Measurements from ENCODE around the gene GRM1. TPM values are rescaled to one million over a fixed set of nuclear protein-coding genes. Genes with fewer than 3 reads are reported as not detected.

GRM1 gene
- total RNA-seq, 1 experiment from 2014 or later, result not detected

DNA sequence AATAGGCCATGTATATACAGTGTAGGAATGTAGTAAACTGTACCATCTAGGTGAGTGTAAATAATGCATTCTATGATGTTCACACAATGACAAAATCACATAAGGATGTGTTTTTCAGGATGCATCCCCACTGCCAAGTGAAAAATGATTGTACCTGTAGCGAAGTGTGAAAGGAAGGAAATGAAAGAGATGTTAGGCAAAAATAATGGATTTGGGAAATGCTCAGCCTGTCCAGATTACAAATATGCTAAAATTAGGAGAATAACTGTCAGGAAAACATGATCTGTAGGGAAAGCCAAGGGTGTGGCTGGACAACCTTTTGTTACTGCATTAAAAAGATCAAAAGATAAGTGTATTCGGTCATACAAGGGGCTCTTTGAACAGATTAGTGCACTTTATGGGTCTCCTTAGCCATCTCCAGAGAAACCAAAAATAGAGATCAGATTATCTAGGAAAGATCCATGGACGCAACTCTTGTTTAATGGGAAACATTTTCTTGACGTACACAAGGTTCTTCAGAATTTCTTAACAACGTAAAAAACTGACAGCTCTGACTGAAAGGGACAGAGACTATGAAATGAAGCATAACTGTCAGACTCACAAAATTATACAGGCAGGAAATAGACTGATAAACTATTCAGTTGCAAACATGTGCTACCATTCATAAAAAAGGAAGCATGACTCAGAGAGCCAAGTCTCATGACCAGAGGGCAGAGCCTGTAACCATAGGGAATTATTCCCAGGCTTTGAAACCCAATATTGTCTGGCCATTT, 261.1 kb downstream of the GRM1 start:
- Histone ChIP-seq H3K27ac (no peak overlapping the region), H3K27me3 (no peaks in the 10 kb centered on the region), H3K9me3 (replicated peaks) (no peaks in the 10 kb centered on the region), H3K36me3 (no peaks in the 10 kb centered on the region), H3K4me1 (no peaks in the 10 kb centered on the region), H3K4me3 (no peak overlapping the region)
- peak; percentile 23 to 51 for DNase-seq

DNA sequence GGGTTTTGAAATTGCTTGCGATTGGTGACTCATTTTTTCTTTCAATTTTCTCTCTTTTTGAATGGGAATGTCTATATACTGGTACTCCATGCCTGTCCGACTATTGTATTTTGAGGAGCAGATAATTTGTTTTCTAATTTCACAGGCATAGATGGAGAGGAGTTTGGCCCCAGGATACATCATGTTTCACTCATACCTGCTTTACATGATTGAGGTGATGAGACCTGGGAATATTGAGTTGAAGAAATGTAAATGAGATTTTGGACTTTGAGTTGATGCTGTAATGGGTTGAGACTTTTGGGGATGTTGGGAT, 261.7 kb downstream of the GRM1 start:
- no peak for DNase-seq
- Histone ChIP-seq H3K36me3 (no peaks in the 10 kb centered on the region), H3K27ac (no peak overlapping the region), H3K27me3 (no peaks in the 10 kb centered on the region), H3K4me1 (no peaks in the 10 kb centered on the region), H3K9me3 (replicated peaks) (no peaks in the 10 kb centered on the region), H3K4me3 (no peak overlapping the region)

DNA sequence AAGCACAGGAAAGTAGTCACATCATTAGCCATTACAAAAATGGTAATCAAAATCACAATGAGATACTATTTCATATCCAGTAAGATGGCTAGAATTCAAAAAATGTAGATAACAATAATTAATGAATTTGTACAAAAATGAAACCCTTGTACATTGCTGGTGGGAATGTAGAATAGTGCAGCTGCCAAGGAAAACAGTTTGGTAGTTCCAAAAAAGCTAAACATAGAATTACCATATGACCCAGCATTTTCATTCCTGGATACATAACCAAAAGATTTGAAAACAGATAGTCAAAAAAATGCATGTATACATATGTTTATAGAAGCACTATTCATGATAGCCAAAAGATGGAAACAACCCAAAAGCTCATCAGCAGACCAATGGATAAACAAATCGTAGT, 263.6 kb downstream of the GRM1 start:
- no peaks in the 10 kb centered on the region for H3K36me3 ChIP-seq
- H3K4me1 ChIP-seq, result no peaks in the 10 kb centered on the region
- no peak overlapping the region for H3K4me3 ChIP-seq
- H3K27me3 ChIP-seq, result no peaks in the 10 kb centered on the region
- no peak for DNase-seq
- no peaks in the 10 kb centered on the region for H3K9me3 ChIP-seq (replicated peaks)
- H3K27ac ChIP-seq, result no peak overlapping the region

DNA sequence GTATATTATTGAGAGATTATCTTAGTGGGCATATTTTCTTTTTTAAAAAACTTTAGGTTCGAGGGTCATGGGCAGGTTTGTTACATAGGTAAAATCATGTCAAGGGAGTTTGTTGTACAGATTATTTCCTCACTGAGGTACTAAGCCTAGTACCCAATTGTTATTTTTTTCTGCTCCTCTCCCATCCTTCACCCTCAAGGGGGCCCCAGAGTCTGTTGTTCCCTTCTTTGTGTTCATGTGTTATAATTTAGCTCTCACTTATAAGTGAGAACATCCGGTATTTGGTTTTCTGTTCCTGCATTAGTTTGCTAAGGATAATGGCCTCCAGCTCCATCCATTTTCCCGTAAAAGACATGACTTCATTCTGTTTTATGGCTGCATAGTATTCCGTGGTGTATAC, 266.8 kb downstream of the GRM1 start:
- H3K9me3 ChIP-seq (replicated peaks), result no peaks in the 10 kb centered on the region
- H3K27me3 ChIP-seq, result no peaks in the 10 kb centered on the region
- H3K27ac ChIP-seq, result no peak overlapping the region
- no peak overlapping the region for H3K4me3 ChIP-seq
- DNase-seq, result no peak
- H3K36me3 ChIP-seq, result no peaks in the 10 kb centered on the region
- H3K4me1 ChIP-seq, result no peaks in the 10 kb centered on the region

DNA sequence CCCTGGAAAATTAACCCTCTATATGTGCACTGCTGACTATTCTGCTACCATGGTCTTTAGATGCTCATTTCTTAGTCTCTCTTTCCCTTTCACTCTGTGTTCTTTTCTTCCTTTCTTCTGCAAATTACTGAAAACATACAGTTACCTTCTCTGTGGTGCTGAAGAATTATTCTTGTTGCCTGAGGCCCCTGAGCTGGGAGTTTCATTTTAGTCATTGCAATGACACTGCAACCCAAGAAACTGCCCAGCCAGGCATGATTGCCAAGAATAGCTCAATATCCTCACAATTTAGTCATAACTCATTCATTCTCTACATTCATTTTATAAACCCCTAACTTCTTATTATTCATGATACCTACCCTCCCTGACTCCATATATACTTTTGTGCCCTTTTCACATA, 269.0 kb downstream of the GRM1 start:
- Histone ChIP-seq H3K27me3 (no peaks in the 10 kb centered on the region), H3K4me1 (no peaks in the 10 kb centered on the region), H3K36me3 (no peaks in the 10 kb centered on the region), H3K4me3 (no peak overlapping the region), H3K27ac (no peak overlapping the region), H3K9me3 (replicated peaks) (no peaks in the 10 kb centered on the region)
- DNase-seq, result no peak

DNA sequence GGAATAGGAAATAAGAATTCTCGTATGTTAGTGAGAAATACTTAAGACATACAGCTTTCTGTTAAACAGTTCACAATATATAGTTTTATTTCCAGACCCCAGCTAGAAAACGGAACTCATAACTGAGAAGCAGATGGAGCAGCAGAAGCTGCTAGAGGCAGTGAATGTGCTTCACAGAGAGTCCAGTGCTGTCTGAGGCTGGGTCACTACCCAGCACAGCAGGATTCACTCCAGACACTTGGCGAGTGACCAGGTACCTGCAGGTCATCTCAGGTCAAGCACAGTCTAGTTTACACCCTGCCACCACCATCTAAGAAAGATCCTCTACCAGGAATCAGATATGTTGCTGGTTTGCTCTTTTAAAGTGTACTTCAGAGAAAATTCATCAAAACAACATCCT, 271.7 kb downstream of the GRM1 start:
- no peaks in the 10 kb centered on the region for H3K4me1 ChIP-seq
- DNase-seq, result no peak
- no peak overlapping the region for H3K4me3 ChIP-seq
- H3K27me3 ChIP-seq, result no peaks in the 10 kb centered on the region
- no peak overlapping the region for H3K27ac ChIP-seq
- H3K36me3 ChIP-seq, result no peaks in the 10 kb centered on the region
- no peaks in the 10 kb centered on the region for H3K9me3 ChIP-seq (replicated peaks)

DNA sequence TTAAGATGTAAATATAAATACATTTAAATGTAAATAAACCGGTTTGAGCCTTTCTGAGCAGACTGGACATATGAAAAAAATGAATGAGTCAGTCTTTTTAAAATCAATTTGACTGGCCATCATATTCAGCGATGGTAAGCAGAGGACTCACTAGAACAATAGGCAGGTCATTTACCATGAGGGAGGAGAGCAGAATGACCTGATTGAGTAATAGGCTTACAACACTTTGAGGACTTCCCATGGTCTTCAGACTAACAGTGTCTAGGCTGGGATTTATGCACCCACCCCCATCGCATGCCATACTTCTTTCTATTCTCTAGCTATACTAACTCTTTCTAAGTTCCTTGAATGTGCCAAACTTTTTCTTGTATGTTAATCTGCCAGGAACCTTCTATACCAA, 272.9 kb downstream of the GRM1 start:
- no peaks in the 10 kb centered on the region for H3K4me1 ChIP-seq
- no peaks in the 10 kb centered on the region for H3K36me3 ChIP-seq
- H3K27me3 ChIP-seq, result no peaks in the 10 kb centered on the region
- H3K27ac ChIP-seq, result no peak overlapping the region
- H3K9me3 ChIP-seq (replicated peaks), result no peaks in the 10 kb centered on the region
- no peak overlapping the region for H3K4me3 ChIP-seq
- DNase-seq, result no peak

DNA sequence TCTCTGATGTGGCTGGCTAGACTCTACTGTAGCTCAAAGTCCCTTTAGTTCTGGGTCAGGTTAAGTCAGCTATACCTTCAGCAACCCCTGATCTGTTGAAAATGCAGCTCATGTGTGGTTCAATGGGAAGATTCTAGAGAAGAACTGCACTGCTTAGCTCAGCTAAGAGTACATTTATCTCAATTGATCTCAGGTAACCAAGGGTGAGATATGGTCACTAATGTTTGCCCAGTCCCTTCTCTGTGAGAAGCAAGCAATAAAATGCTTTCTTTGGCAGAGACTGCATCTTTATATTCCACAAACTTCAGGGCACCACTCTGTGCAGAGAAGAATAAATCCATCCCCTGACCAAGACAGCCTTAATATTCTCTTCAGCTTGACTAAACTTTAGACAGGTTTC, 274.1 kb downstream of the GRM1 start:
- Histone ChIP-seq H3K4me3 (no peak overlapping the region), H3K36me3 (no peaks in the 10 kb centered on the region), H3K9me3 (replicated peaks) (no peaks in the 10 kb centered on the region), H3K27me3 (no peaks in the 10 kb centered on the region), H3K4me1 (no peaks in the 10 kb centered on the region), H3K27ac (no peak overlapping the region)
- DNase-seq, result no peak

DNA sequence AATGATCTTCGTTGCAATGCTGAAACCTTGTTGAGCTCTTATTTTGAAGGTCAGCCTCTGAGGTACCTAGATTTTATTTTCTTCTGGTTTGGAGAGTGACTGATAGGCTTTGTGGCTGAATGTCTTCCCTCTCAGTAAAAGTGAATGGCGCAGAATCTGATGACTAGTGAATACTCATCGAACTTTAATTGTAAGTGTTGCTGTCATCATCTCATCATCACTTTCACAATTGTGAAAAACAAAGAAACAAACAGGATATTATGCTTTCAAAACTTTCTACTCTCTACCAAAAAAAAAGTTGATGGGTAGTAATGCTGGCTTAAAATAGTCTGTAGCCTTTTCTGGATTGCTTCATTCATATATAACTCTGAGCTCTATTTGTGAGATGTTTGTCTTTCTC, 275.3 kb downstream of the GRM1 start:
- DNase-seq, result no peak

DNA sequence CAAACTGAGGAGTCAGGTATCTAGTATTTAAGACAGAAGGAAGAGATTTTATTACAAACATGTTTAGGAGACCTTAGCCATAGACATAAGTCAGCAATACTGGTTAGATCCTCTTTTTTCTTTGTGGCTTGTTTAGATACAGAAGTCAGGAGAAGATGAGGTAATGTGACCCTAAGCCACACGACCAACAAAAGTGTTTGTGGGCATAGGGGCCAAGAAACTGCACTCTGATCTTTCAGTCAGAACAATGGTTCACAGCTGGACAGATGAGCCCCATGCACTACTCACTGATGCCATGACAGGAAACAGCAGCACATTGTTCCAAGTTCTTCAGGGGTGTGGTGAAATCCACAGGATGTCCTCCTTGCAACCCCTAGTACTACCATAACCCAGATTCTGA, 276.2 kb downstream of the GRM1 start:
- no peaks in the 10 kb centered on the region for H3K36me3 ChIP-seq
- no peaks in the 10 kb centered on the region for H3K9me3 ChIP-seq (replicated peaks)
- DNase-seq, result no peak
- H3K4me1 ChIP-seq, result no peaks in the 10 kb centered on the region
- no peak overlapping the region for H3K4me3 ChIP-seq
- no peaks in the 10 kb centered on the region for H3K27me3 ChIP-seq
- H3K27ac ChIP-seq, result no peak overlapping the region

More for the DNA sequence above, 275.3 kb downstream of the GRM1 start:
- Histone ChIP-seq H3K9me3 (replicated peaks) (no peaks in the 10 kb centered on the region), H3K27me3 (no peaks in the 10 kb centered on the region), H3K4me1 (no peaks in the 10 kb centered on the region), H3K36me3 (no peaks in the 10 kb centered on the region), H3K27ac (no peak overlapping the region), H3K4me3 (no peak overlapping the region)

DNA sequence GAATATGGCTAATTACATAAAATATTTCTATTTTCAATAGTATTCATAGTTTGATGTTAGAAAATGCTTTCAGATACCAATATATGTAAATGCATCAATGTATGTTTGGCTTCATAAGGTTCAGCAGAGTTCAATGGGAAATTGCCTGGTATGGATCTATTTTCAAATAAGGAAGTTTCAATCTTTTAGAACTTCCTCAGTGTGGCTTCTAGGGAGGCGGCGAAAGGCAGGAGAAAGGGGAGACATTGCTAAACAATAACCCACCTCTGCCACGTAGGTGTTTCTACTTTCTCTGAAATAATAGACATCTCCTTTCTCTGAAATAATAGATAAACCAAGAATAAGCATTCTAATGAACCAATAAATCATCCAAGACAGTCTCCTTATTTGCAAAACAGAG, 277.1 kb downstream of the GRM1 start:
- Histone ChIP-seq H3K4me1 (no peaks in the 10 kb centered on the region), H3K36me3 (no peaks in the 10 kb centered on the region), H3K4me3 (no peak overlapping the region), H3K27ac (no peak overlapping the region), H3K27me3 (no peaks in the 10 kb centered on the region), H3K9me3 (replicated peaks) (no peaks in the 10 kb centered on the region)
- DNase-seq, result no peak

DNA sequence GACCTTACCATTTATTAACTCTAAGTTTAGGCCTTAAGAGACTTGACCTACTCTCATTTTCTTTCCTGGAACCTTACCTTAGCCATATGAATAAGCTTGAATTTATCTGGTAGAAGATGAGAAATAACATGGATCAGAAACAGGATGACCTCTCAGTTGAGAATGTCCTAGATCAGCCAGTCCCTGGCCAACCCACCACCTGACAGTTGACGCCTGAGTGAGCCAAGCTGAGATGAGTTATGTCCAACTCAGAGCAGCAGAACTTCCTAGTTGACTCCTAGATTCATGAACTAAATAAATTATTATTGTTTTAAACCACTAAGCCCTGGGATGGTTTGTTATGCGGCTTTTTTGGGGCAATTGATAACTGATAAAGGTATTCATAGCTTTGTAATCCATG, 281.8 kb downstream of the GRM1 start:
- Histone ChIP-seq H3K27ac (no peak overlapping the region), H3K27me3 (no peaks in the 10 kb centered on the region), H3K4me1 (no peaks in the 10 kb centered on the region), H3K9me3 (replicated peaks) (no peaks in the 10 kb centered on the region), H3K4me3 (no peak overlapping the region), H3K36me3 (no peaks in the 10 kb centered on the region)
- DNase-seq, result no peak

DNA sequence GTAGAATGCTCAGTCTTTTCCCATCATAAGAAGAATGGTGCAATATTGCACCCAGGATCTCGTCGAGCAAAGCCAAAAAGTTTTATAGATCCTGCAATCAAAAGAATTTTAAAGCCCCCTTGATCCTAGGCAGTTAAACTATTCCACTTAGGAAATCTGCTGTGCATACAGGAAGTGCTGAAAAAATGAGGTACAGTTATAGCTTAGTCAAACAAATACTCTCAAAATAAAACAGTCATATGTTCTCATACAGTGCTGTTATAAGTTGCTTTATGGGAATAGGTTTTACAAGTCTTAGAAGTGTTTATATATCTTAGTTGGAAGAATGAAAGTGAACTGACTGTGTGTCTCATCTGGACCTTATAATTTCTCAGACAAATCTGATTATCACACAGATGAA, 282.2 kb downstream of the GRM1 start:
- Histone ChIP-seq H3K27me3 (no peaks in the 10 kb centered on the region), H3K4me3 (no peak overlapping the region), H3K27ac (no peak overlapping the region), H3K9me3 (replicated peaks) (no peaks in the 10 kb centered on the region), H3K4me1 (no peaks in the 10 kb centered on the region), H3K36me3 (no peaks in the 10 kb centered on the region)
- no peak for DNase-seq

DNA sequence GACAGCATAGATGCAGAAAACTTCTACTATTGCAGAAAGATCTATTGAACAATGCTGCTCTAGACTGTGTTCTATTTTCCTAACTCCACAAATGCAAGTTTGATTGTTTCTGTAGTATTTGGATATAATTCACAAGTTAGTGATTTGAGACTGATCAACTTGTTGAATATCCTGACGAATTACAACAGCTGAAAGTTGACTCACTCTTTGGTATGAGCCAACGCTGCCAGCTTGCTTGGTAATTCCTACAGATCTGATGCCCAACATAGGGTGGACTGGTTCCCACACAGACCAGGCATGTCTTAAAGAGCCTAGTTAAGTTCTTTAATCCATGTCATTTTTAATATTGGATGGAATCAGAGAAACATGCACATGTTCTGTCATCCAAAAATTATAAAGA, 283.7 kb downstream of the GRM1 start:
- H3K36me3 ChIP-seq, result no peaks in the 10 kb centered on the region
- DNase-seq, result peak; percentile 5 to 13
- H3K27ac ChIP-seq, result no peak overlapping the region
- H3K9me3 ChIP-seq (replicated peaks), result no peaks in the 10 kb centered on the region
- no peaks in the 10 kb centered on the region for H3K4me1 ChIP-seq
- no peaks in the 10 kb centered on the region for H3K27me3 ChIP-seq
- H3K4me3 ChIP-seq, result no peak overlapping the region

DNA sequence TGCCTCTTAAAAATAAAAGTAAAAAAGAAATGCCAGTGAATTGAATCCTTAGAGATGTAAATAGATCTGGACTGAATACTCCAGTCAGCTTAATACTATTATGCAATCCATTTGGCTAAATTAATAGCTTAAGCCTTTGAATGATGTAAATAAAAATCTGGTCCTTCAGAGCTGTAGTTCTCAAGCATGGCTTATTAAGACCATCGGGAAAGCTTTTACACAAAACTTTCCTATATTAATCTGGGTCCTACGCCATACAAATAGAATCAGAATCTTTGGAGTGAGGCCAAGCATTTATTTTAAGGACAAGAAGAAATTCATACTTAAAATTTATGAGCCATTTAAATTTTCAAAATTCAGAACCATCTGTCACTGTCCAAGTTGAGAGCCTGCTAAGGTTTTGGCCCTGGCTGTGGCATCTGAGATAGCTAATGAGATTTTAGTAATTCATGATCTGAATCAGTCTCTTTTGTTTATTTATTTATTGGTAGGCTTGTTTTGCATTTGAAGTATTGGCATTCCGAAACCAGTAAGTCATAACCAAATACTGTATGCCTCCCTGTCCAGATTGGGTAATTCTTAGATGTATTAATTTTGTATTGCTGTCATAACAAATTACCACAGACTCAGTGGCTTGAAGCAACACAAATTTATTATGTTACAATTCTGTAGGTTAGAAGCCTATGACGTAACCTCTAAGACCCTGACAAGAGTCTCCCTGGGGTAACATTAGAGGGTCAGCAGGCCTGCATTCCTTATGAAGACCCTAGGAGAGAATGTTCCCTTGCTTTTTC, 286.7 kb downstream of the GRM1 start:
- Histone ChIP-seq H3K36me3 (no peaks in the 10 kb centered on the region), H3K27ac (no peak overlapping the region), H3K4me3 (no peak overlapping the region)

DNA sequence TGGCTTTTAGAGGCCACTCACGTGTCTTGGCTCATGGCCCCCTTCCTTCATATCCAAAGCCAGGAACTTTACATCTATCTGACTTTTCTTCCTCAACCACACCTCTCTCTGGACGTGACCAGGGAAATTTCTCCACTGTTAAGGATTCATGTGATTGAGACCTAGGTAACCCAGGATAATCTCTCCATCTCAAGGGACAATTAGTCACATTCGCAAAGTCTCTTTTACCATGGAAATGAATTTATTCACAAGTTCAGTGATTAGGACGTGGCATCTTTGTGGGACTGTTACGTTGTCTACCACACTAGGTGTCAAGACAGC, 287.3 kb downstream of the GRM1 start:
- no peaks in the 10 kb centered on the region for H3K36me3 ChIP-seq
- DNase-seq, result no peak

More for the DNA sequence above, 286.7 kb downstream of the GRM1 start:
- no peak for DNase-seq
- no peaks in the 10 kb centered on the region for H3K9me3 ChIP-seq (replicated peaks)
- no peaks in the 10 kb centered on the region for H3K27me3 ChIP-seq
- no peaks in the 10 kb centered on the region for H3K4me1 ChIP-seq

More for the DNA sequence above, 287.3 kb downstream of the GRM1 start:
- Histone ChIP-seq H3K9me3 (replicated peaks) (no peaks in the 10 kb centered on the region), H3K4me3 (no peak overlapping the region), H3K4me1 (no peaks in the 10 kb centered on the region), H3K27me3 (no peaks in the 10 kb centered on the region), H3K27ac (no peak overlapping the region)

Data from SJCRH30 (cell line).